Colonic mucosa (tissue), 4 donors: ENCODE data around the gene GALNT9. TPM values are rescaled to one million over a fixed set of nuclear protein-coding genes. Genes with fewer than 3 reads are reported as not detected.

Source experiments
- DNase-seq: peaks from one replicate; pipeline ENCODE4 v3.0.0-alpha.2; 2020
- H3K27ac ChIP-seq: fragments of 200-600 bp; one replicate; pipeline ENCODE4 v1.8.0; 2021
- H3K27me3 ChIP-seq: fragments of 200-600 bp; one replicate; pipeline ENCODE4 v1.8.0; 2021
- H3K36me3 ChIP-seq: fragments of 200-600 bp; one replicate; pipeline ENCODE4 v1.8.0; 2021
- H3K4me1 ChIP-seq: fragments of 200-600 bp; one replicate; pipeline ENCODE4 v1.8.0; 2021; ENCODE audit warnings: mild to moderate bottlenecking
- H3K4me3 ChIP-seq: fragments of 200-600 bp; one replicate; pipeline ENCODE4 v1.8.0; 2021
- H3K9ac ChIP-seq, 2 donors: one replicate each; pipeline ENCODE4 v1.7.0; 2013; ENCODE audit warnings: control low read depth in 2 of 2, low read depth in 2 of 2, low read length in 2 of 2
- H3K9me3 ChIP-seq: fragments of 200-600 bp; one replicate; pipeline ENCODE4 v1.8.0; 2021
- CTCF ChIP-seq: fragments of 200-600 bp; IDR thresholded peaks from one replicate; pipeline ENCODE4 v1.8.0; 2022; ENCODE audit warnings: antibody characterized with exemption, mild to moderate bottlenecking
- intact Hi-C: fragments of 100-400 bp; cut with DNase I; formaldehyde crosslinking; loops from one replicate; pipeline ENCODE4 v1.14.1; 2022
- total RNA-seq, 2 donors: library from RNA; stranded (reverse); fragmentation: NEBNext Ultra II Directional in 1 of 2; extraction: Animal tissue kit (Norgen Biotek cat#: 25700) in 1 of 2; gene quantifications; one replicate each; pipeline ENCODE4 v1.2.1, GENCODE V29; 2021
- donor health status: healthy.
- donor health status: DM: no; HTN: no; CAD: no.
- donor health status: DM: no; HTN: no; CAD: no.

Gene GALNT9
- total RNA-seq, 2 donors from 2014 or later: 0.45 TPM; not detected in 1

- no peak for DNase-seq
- Histone ChIP-seq H3K4me3 (no peak overlapping the region), H3K9me3 (no peaks in the 10 kb centered on the region), H3K27ac (no peak overlapping the region), H3K27me3 (no peaks in the 10 kb centered on the region), H3K36me3 (no peaks in the 10 kb centered on the region), H3K9ac (no peak overlapping the region), H3K4me1 (no peaks in the 10 kb centered on the region)
- intact Hi-C loops: no loop called here
- no peak for TF ChIP-seq CTCF
These were observed 15.2 kb upstream of the GALNT9 start for GRCh38 chr12:132344601-132345000.

- intact Hi-C loops: no loop called here
- Histone ChIP-seq H3K9me3 (no peaks in the 10 kb centered on the region), H3K4me3 (no peak overlapping the region), H3K4me1 (no peaks in the 10 kb centered on the region), H3K36me3 (no peaks in the 10 kb centered on the region), H3K9ac (no peak overlapping the region), H3K27me3 (no peaks in the 10 kb centered on the region), H3K27ac (no peak overlapping the region)
- DNase-seq: no peak
- TF ChIP-seq CTCF: no peak
These were observed 14.8 kb upstream of the GALNT9 start for GRCh38 chr12:132344181-132344580.

GRCh38 chr12:132343294-132344004 lies 14.1 kb upstream of the GALNT9 start:
- no peak for DNase-seq

GRCh38 chr12:132342251-132343227 lies 13.2 kb upstream of the GALNT9 start:
- no peak overlapping the region for H3K4me3 ChIP-seq
- no peaks in the 10 kb centered on the region for H3K4me1 ChIP-seq
- no peaks in the 10 kb centered on the region for H3K27me3 ChIP-seq
- no peaks in the 10 kb centered on the region for H3K36me3 ChIP-seq
- H3K27ac ChIP-seq: no peak overlapping the region
- TF ChIP-seq CTCF: no peak
- DNase-seq: no peak
- H3K9me3 ChIP-seq: no peaks in the 10 kb centered on the region
- H3K9ac ChIP-seq: no peak overlapping the region
- intact Hi-C loops: no loop called here

More at GRCh38 chr12:132343294-132344004, 14.1 kb upstream of the GALNT9 start:
- no peaks in the 10 kb centered on the region for H3K27me3 ChIP-seq
- H3K4me1 ChIP-seq: no peaks in the 10 kb centered on the region
- no peak overlapping the region for H3K9ac ChIP-seq
- H3K4me3 ChIP-seq: no peak overlapping the region
- TF ChIP-seq CTCF: no peak
- no peak overlapping the region for H3K27ac ChIP-seq
- intact Hi-C loops: no loop called here
- no peaks in the 10 kb centered on the region for H3K9me3 ChIP-seq
- no peaks in the 10 kb centered on the region for H3K36me3 ChIP-seq

- Histone ChIP-seq H3K36me3 (no peaks in the 10 kb centered on the region), H3K9ac (no peak overlapping the region), H3K4me3 (no peak overlapping the region), H3K9me3 (no peaks in the 10 kb centered on the region), H3K27ac (no peak overlapping the region), H3K27me3 (no peaks in the 10 kb centered on the region), H3K4me1 (no peaks in the 10 kb centered on the region)
- no peak for DNase-seq
- intact Hi-C loops: no loop called here
- no peak for TF ChIP-seq CTCF
These were observed 12.1 kb upstream of the GALNT9 start for GRCh38 chr12:132341318-132342050.
